Esophagus muscularis mucosa (tissue), 4 donors: ENCODE results near the gene ANXA4. TPM values are rescaled to one million over a fixed set of nuclear protein-coding genes. Genes with fewer than 3 reads are reported as not detected.

Experiments used
- DNase-seq: peaks from one replicate; pipeline ENCODE4 v3.0.0-alpha.2; 2017; ENCODE audit errors: extremely low spot score
- H3K27ac ChIP-seq, 4 donors: fragments of 200-600 bp; sonication (generic); replicated peaks in 1 of 4; 1 replicate in 3 of 4; 2 replicates in 1 of 4; pipeline ENCODE4 v1.5.1; 2016 to 2019; ENCODE audit warnings: mild to moderate bottlenecking in 1 of 4
- H3K27me3 ChIP-seq, 4 donors: fragments of 200-600 bp; sonication (generic); one replicate each; pipeline versions ENCODE4 v1.5.1 to v1.6.0; 2016 to 2019
- H3K36me3 ChIP-seq, 4 donors: fragments of 200-600 bp; sonication (generic); one replicate each; pipeline ENCODE4 v1.5.1; 2016 to 2019
- H3K4me1 ChIP-seq, 4 donors: fragments of 200-600 bp; sonication (generic); one replicate each; pipeline ENCODE4 v1.5.1; 2016 to 2019
- H3K4me3 ChIP-seq, 4 donors: fragments of 200-600 bp; sonication (generic); 1 replicate in 2 of 4; 2 replicates in 2 of 4; pipeline ENCODE4 v1.5.1; 2016 to 2019; ENCODE audit warnings: mild to moderate bottlenecking in 4 of 4, moderate library complexity in 1 of 4
- H3K9me3 ChIP-seq, 4 donors: fragments of 200-600 bp; sonication (generic); 1 replicate in 3 of 4; 2 replicates in 1 of 4; pipeline ENCODE4 v1.5.1; 2016 to 2019
- CTCF ChIP-seq, 3 experiments: fragments of 200-600 bp in 2 of 3; fragments of 450-650 bp in 1 of 3; sonication (generic) in 2 of 3; IDR thresholded peaks; one replicate each; pipeline ENCODE4 v1.5.1; 2017 to 2019; ENCODE audit warnings: antibody characterized with exemption in 3 of 3, mild to moderate bottlenecking in 2 of 3, moderate library complexity in 1 of 3
- EP300 ChIP-seq: sonication (generic); formaldehyde crosslinking; IDR thresholded peaks from one replicate; pipeline ENCODE4 v1.6.1; 2017; ENCODE audit warnings: antibody characterized with exemption
- POLR2A ChIP-seq: fragments of 450-650 bp; IDR thresholded peaks from one replicate; pipeline ENCODE4 v1.6.1; 2017; ENCODE audit warnings: antibody characterized with exemption, moderate library complexity, mild to moderate bottlenecking, low read depth
- POLR2AphosphoS5 ChIP-seq, 2 donors: sonication (generic); formaldehyde crosslinking; IDR thresholded peaks; one replicate each; pipeline ENCODE4 v1.6.1; 2017; ENCODE audit warnings: antibody characterized with exemption in 2 of 2
- WGBS: methylation state at CpG from one replicate; pipeline ENCODE4 v1.1.5; 2018; 5-methylcytosine and 5-hydroxymethylcytosine counted together
- intact Hi-C: fragments of 100-400 bp; cut with DNase I; formaldehyde crosslinking; loops from one replicate; pipeline ENCODE4 v1.15.1; 2023
- total RNA-seq, 4 donors: library from RNA; depleted of rRNA; stranded (reverse); fragments of >200 nt; gene quantifications; one replicate each; pipeline versions ENCODE4 v1.1.0 to v1.2.1, GENCODE V29; 2016

ANXA4 gene
- total RNA-seq, 4 donors from 2014 or later = 44.9 to 94.8 (median 58.5) TPM

GRCh38 chr2:69836316-69836715, 94.4 kb downstream of the ANXA4 start:
- H3K9me3 ChIP-seq = no peaks in the 10 kb centered on the region
- 77% methylated on average over 5 of the region's 5 CpGs for WGBS
- intact Hi-C loops = no loop called here
- DNase-seq = no peak
- no peaks in the 10 kb centered on the region for H3K27me3 ChIP-seq
- H3K4me3 ChIP-seq = no peak overlapping the region
- H3K4me1 ChIP-seq = peaks cover 9 to 22% (median 16%) of the 10 kb centered on the region in 4 donors
- no peak overlapping the region for H3K27ac ChIP-seq
- TF ChIP-seq EP300 (no peak), POLR2AphosphoS5 (IDR thresholded peaks at IDR 0.05) (no peak), CTCF (IDR thresholded peaks at IDR 0.05) (no peak), POLR2A (no peak)
- peaks cover 0 to 20% (median 12%) of the 10 kb centered on the region in 4 donors for H3K36me3 ChIP-seq

- no peaks in the 10 kb centered on the region for H3K9me3 ChIP-seq
- no peak for TF ChIP-seq POLR2AphosphoS5 (IDR thresholded peaks at IDR 0.05)
- no peak for TF ChIP-seq EP300
- TF ChIP-seq POLR2A = no peak
- no peak for TF ChIP-seq CTCF (IDR thresholded peaks at IDR 0.05)
- DNase-seq = no peak
- peaks cover 0 to 25% (median 16%) of the 10 kb centered on the region in 4 donors for H3K36me3 ChIP-seq
- 87% methylated on average over 2 of the region's 2 CpGs for WGBS
- no peak overlapping the region for H3K4me3 ChIP-seq
- no peak overlapping the region for H3K27ac ChIP-seq
- peaks cover 0 to 11% (median 5%) of the 10 kb centered on the region in 4 donors for H3K4me1 ChIP-seq
- H3K27me3 ChIP-seq = no peaks in the 10 kb centered on the region
- intact Hi-C loops = no loop called here
These were observed 95.6 kb downstream of the ANXA4 start for GRCh38 chr2:69837533-69837932.

GRCh38 chr2:69843993-69844392, 102.1 kb downstream of the ANXA4 start:
- Histone ChIP-seq H3K36me3 (peaks cover 13 to 81% (median 35%) of the 10 kb centered on the region in 4 donors), H3K27ac (no peak overlapping the region), H3K9me3 (no peaks in the 10 kb centered on the region), H3K4me1 (no peaks in the 10 kb centered on the region), H3K27me3 (no peaks in the 10 kb centered on the region), H3K4me3 (no peak overlapping the region)
- DNase-seq = no peak
- TF ChIP-seq EP300 (no peak), POLR2A (no peak), CTCF (IDR thresholded peaks at IDR 0.05) (no peak), POLR2AphosphoS5 (IDR thresholded peaks at IDR 0.05) (no peak)
- intact Hi-C loops = no loop called here

DNA sequence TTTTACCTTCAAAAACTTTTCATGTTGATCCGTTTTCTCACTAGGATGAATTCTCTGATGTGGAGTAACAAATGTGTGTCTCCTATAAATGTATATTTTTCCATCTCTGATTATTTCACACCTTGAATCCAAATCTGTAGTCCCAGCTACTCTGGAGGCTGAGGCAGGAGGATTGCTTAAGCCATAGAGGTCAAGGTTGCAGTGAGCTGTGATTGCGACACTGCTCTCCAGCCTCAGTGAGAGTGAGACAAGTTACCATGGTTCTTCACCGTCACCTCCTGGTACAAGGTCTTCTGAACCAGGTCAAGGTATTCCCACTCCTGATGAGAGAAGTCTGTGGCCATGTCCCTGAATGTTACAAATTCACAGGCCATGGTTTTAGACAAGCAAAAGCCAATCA, 102.6 kb downstream of the ANXA4 start:
- Histone ChIP-seq H3K4me1 (no peaks in the 10 kb centered on the region), H3K27ac (no peak overlapping the region), H3K4me3 (no peak overlapping the region), H3K27me3 (no peaks in the 10 kb centered on the region), H3K36me3 (peaks cover 13 to 82% (median 34%) of the 10 kb centered on the region in 4 donors), H3K9me3 (no peaks in the 10 kb centered on the region)
- TF ChIP-seq CTCF (IDR thresholded peaks at IDR 0.05) = no peak
- no peak for TF ChIP-seq POLR2A
- TF ChIP-seq POLR2AphosphoS5 (IDR thresholded peaks at IDR 0.05) = no peak
- TF ChIP-seq EP300 = no peak
- intact Hi-C loops = no loop called here
- WGBS = 93% methylated on average over 3 of the region's 3 CpGs
- DNase-seq = no peak
